ENCODE data around the gene TRAPPC6A. TPM values are rescaled to one million over a fixed set of nuclear protein-coding genes. Genes with fewer than 3 reads are reported as not detected.
A peak's percentile ranks its signal among the peaks of the same experiment; 100 is the strongest.

The TRAPPC6A gene
- total RNA-seq = 10 to 100 TPM; 20.8 to 30.4 (median 23.8) TPM

GRCh38 chr19:45177817-45178261 lies at the start of gene TRAPPC6A:
Gene TRAPPC6A, minus strand, starts transcription at chr19:45178237. Its CDS starts 19 bp downstream, at chr19:45178218.
- ATAC-seq (ENCODE audit: low FRiP score) (peak; percentile 43), DNase-seq (ENCODE audit: low spot score) (no peak)
- no peak for TF ChIP-seq CTCF (IDR thresholded peaks at IDR 0.05)

GRCh38 chr19:45224645-45225044 lies 46.6 kb upstream of the TRAPPC6A start:
- ATAC-seq (ENCODE audit: low FRiP score) = no peak
- DNase-seq (ENCODE audit: low spot score) = no peak

GRCh38 chr19:45223879-45224278 lies 45.8 kb upstream of the TRAPPC6A start:
- no peak for TF ChIP-seq CTCF (IDR thresholded peaks at IDR 0.05)
- no peak for ATAC-seq (ENCODE audit: low FRiP score)
- no peak for DNase-seq (ENCODE audit: low spot score)

More at GRCh38 chr19:45224645-45225044, 46.6 kb upstream of the TRAPPC6A start:
- no peak for TF ChIP-seq CTCF (IDR thresholded peaks at IDR 0.05)

GRCh38 chr19:45222724-45223123 lies 44.7 kb upstream of the TRAPPC6A start:
- ATAC-seq (ENCODE audit: low FRiP score) (no peak), DNase-seq (ENCODE audit: low spot score) (no peak)
- no peak for TF ChIP-seq CTCF (IDR thresholded peaks at IDR 0.05)

- no peak for TF ChIP-seq CTCF (IDR thresholded peaks at IDR 0.05)
- ATAC-seq (ENCODE audit: low FRiP score) = no peak
- no peak for DNase-seq (ENCODE audit: low spot score)
Measured at GRCh38 chr19:45218911-45219743, 41.1 kb upstream of the TRAPPC6A start.

- DNase-seq (ENCODE audit: low spot score) (no peak), ATAC-seq (ENCODE audit: low FRiP score) (no peak)
Measured at GRCh38 chr19:45218426-45218825, 40.4 kb upstream of the TRAPPC6A start.

More at GRCh38 chr19:45218426-45218825, 40.4 kb upstream of the TRAPPC6A start:
- TF ChIP-seq CTCF (IDR thresholded peaks at IDR 0.05) = no peak

Measured in omental fat pad (tissue), 4 donors.